Measurements from ENCODE around the gene MED7.
A peak's percentile ranks its signal among the peaks of the same experiment; 100 is the strongest.

The MED7 gene

DNA sequence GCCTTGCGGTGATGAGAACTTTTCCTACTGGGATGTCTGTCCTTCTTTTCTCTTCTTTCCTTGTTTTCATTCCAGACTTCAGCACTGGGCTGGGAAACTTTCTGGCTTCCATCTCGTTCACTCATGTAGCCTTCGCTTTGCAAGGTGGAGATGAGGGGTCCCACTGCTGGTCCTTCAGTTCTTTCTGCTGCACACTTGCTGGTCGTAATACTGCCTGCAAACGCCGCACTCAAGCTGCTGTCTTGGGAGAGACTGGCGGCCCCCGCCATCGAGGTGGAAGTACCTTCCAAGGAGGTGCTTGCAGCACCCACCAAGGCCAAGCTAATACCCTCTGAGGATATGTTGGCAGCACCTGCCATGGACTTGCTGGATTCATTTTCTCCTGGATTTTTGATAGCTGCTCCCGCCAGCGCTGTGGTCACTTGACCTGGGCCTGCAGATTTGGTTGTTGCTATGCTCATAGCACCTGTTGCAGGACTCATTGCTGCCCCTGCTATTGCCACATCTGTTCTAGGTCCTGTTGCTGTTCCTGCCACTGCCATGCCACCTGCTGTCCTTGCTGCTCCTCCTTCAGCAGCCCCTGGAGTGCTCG, 20.4 kb upstream of the MED7 start:
- DNase-seq = peak; percentile 19

DNA sequence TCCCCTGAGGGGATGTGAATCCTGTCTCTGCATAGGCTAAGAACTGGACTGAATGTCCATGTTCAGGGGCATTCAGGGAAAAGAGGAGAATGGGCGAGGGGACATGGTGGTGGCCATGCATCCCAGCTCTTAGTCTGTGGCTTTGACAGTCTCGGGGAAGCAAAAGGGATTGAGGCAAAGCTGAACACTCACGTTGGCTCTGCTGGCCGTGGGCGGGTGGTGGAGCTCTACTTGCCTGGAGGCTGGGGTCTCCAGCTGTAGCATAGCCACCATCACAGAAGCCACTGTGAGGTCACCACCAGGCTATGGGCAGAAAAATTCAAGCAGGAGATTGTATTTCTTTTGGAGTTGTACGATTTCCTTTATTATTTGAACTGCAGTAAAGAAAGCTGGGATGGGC, 19.3 kb upstream of the MED7 start:
- DNase-seq = peak; percentile 18

DNA sequence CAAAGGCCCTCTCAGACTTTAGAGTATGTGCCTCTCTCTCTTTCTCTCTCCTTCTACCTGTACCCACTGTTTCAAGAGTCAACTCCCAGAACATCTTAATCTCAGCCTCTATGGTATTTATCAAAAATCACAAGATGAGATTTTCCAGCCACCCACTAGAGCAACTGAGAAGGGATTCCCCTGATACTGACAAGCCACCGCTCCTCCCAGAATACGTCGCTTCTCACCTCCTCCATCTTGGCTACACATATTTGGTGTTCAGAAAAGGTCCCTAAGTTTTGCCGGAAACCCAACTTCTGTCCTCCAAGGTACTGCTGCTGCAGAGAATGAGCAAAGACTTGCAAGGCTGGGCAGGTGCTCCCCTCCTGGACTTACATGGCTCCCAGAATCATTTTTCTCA, 17.3 kb upstream of the MED7 start:
- DNase-seq = no peak

DNA sequence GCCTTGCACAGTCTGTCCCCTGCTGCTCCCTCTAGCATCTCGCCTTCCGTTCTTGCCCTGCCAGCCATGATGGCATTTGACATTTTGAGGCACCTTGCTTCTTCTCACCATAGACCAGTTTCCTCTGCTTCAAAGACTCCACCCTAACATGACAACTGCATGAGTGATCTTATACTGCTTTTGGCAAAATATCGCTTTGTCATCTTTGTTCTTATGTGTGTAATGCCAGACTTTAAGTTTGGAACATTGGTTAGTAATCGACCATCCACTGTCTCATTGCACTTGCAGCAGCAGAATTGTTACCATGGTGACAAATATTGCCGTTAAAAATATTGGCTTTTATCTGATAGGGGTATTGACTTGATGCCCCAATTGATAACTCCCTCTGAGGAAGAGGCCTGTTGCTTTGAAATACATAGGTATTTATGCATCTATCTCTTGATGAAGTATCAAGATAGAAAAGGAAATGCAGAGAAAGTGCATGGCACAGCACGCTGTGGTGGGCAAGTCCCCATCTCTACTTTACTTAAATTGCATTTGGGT, 16.6 kb upstream of the MED7 start:
- no peak for DNase-seq

DNA sequence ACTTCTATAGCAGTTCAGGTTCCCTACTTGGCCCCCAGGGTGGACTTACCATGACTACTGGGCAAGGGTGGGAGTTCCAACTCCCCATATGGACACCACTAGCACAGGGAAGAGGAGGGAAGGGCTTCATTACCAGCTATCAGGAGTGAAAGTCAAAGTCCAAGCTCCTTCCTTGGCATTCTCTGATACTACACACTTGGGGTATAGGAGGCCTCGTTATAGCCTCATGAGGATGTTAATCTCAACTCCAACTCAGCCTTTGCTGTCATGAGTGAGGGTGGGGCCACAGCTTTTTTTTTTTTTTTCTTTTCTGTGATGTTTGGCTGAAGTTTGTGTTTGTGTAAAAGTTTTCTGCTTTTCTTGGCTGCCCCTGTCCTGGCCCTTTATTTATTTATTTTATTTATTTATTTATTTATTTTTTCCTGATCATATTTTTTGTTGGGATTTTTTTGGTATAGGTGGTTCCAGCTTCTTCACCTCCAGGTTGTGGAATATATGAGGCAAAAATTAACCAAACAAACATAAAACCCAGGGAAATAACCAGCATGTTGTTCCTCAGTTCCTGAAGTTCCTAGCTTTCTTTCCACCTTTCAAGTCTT, 14.7 kb upstream of the MED7 start:
- DNase-seq = no peak

DNA sequence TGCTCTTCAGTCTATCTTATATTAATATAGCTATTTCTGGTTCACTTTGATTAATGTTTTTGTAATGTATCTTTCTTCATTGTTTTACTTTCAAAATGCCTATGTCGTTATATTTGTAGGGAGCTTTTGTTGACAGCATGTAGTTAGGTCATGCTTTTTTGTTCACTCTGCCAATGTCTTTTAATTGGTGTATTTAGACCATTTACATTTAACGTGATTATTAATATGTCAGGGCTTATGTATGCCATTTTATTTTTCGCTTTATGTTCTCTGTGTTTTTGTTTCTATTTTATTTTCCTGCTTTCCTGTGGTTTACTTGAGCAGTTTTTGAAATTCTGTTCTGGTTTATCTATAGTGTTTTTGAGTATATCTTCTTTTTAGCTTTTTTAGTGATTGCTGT, 12.6 kb upstream of the MED7 start:
- no peak for DNase-seq

DNA sequence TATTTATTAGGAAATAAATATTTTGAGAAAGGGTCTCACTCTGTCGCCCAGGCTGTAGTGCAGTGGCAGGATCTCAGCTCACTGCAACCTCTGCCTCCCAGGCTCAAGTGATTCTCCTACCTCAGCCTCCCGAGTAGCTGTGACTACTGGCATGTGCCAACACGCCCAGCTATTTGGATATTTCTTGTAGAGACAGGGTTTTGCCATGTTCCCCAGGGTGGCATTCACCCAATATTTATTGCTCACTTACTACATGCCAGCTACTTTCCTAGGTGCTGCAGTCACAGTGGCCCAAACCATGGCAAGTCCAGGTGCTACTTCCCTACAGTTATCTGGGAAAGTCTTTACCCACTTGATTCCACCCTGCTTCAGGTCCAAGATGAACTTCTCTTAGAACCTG, 8.3 kb upstream of the MED7 start:
- no peak for DNase-seq

DNA sequence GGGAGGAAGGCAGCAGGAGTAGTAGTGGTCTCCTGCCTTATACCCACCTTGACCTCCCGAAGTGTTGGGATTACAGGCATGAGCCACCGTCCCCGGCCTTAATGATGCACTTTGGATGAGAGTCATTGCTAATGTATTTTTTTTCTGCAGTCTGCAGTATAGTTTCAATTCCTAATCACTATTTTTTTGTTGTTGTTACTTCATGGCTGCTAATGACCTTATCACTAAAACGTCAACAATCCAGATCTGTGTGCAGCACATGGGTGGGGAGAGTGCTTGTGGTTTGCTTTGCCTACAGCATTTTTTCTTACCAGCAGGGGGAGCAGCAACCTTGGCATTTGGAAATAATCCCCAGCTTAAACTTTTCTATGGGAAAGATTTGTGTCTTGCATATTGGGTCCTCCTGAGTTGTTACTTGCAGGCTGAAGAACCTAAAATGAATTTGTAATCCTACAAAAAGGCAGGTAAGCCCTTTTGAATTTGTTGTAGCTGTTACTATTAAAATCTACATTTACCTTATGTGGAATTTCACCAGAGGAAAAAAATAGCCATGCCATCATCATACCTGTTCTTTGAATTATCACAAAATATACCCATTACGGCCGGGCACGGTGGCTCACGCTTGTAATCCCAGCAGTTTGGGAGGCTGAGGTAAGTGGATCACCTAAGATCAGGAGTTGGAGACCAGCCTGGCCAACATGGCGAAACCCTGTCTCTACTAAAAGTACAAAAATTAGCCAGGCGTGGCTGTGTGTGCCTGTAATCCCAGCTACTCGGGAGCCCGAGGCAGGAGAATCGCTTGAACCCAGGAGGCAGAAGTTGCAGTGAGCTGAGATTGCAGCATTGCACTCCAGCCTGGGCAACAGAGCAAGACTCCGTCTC, 6.3 kb upstream of the MED7 start:
- peak; percentile 72 for DNase-seq

DNA sequence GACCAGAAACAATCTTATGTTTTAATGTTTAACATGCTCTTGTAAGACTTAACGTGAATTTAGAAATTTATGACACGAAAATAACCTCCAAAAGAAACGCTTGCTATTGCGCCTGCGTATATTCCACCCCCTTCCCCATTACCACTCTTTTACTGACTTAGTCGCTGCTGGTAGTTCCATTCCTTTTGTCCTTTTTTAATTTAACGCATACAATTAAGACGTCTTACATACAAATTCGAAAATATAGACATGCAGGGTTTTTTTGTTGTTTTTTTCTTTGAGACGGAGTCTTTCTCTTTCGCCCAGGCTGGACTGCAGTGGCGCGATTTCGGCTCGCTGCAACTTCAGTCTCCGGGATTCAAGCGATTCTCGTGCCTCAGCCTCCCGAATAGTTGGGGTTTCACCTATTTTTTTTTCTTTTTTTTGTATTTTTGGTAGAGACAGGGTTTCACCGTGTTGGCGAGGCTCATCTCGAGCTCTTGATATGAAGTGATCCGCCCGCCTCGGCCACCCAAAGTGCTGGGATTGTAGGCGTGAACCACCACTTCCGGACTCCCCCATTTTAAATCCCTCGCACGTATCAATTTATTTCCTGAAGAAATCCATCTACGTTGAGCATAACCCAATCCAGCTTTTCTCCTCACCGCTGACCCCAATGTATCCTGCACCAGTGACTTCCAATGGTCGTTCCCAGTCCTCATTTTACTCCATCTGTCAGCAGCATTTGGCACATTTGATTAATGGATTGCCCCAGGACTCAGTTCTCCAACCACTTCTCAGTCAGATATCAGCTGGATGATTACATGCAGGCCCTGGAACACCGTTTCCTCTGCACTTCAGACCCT, 684 bp upstream of the MED7 start:
- peak; percentile 44 for DNase-seq

DNA sequence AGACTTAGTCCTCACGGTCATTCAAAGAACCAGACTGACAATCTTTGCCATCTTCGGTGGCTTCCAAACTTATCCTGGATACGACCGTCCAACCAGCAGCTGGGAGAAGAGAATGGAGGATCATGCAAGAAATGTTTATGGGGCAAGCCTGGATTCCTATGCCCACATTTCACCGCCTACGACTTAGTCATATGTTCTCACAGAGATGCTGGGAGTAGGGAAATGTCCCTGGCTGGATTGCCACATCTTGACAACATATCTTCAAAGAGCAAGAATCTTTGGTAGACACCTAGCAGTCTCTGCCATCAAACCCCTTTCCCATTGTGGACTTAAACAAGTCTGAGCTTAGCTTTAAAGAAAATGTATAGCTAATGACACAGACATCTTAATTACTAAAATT, 5.0 kb downstream of the MED7 start:
- DNase-seq = no peak

DNA sequence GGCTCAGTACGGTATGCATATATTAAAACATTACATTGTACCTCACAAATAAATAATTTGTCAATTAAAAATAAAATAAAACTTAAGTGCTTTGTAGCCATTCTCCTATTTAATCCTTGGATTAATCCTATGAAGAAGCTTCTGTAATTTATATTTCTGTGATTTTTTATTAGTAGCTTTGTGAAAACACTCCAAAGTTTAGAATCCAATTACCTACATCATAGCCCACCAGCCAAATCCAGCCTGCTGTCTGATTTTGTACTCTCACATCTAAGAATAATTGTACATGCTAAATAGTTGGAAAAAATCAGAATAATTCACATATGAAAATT, 10.4 kb downstream of the MED7 start:
- DNase-seq = no peak

DNA sequence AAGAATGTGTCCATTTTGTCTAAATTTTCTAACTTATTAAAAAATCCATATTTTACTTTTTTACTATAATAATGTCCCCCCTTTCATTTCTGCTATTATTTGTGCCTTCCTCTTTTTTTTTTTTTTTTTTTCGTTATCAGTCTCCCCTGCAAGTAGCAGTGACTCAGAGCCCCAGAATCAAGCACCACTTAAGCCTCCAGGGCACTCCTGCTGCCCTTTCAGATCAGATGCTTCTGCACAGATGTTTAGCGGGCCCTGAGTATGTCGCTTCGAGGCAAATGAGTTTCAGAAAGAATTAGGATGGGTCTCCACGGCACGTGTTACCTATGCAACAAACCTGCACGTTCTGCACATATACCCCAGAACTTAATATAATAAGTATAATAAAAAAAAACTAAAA, 11.7 kb downstream of the MED7 start:
- DNase-seq = no peak

DNA sequence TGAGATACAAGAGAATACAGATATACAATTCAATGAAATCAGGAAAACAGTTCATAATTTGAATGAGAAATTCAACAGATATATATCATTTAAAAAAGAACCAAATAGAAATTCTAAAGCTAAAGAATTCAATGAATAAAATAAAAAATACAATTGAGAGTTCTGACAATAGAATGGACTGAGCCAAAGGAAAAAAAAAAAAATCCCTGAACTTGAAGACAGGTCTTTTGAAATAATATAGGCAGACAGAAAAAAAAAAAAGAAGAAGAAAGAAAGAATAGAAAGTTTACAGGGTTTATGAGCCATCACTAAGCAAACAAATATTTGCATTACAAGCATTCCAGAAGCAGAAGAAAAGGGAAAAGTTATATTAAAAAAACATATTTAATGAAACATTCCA, 21.0 kb downstream of the MED7 start:
- no peak for DNase-seq

DNA sequence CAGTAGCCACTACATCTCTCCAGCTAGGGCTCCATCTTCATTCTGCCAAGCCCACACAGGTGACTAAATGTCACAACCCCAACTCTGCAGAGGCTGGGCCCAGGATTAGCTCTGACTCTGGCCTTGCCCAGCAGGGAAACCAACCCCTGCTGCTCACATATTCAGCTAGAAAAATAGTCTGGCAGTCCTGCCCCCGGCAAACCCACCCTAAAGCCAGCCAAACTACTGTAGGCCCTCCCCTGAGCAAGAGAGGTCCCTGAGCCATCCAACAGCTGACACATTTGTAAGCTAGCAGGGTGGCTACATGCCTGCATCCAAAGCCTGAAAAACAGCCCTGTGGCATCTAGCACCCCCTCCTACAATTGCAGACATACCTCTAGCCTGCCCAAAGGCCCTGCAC, 22.6 kb downstream of the MED7 start:
- no peak for DNase-seq

DNA sequence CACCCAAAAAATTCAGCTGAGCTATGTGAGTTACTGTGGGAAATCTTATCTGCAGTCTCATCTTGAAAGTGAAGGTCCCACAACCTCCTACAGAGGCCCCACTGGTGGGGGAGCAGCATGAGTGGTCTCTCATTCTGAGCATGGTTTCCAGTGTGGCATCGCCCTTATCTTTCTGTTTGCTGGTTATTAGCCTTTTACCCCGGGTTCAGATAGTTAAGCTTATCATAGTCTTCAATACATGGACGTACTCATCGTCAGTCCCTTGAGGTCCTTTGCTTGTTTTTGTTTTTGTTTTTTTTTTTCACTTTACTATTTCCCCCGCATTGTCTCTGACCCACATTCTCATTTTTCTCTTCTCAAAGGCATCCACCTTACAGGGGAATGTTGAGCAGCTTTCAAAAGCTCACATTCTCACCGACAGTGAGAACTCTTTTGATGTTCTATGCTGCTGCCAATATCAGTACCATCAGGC, 26.1 kb downstream of the MED7 start:
- DNase-seq = no peak

DNA sequence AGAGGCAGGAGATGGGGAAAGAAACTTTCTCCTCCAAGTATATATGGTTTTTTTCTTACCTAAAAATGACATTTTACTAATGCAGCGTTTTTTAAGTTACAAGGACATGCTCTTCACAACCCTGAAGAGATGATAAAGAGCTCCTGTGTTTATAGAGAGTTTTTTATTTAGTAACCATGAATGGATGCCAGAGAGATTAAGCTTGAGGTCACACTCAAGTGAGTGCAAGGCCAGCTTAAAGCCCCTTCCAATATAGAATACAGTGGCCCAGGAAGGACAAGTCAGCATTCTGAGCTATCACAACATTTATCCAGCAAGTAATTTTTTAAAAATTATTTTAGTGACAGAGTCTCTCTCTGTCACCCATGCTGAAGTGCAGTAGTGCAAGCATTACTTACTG, 27.2 kb downstream of the MED7 start:
- DNase-seq = no peak

DNA sequence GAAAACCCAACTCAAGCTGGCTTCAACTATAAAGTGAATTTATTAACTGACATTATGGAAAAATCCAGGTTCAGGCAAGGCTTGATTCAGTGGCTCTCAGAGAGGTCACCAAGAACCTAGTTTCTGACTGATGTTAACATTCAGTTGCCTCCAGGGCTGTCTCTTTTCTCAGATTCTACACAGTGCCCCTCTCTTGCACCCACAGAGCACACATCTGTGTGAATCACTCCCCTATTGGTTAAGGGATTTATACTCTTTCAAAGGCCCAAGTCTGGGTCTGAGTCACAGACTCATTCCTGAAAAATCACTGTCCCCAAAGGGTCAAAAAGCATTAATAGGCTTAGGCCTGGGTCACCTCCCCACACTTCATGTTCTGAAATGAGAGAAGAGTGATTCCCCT, 27.7 kb downstream of the MED7 start:
- no peak for DNase-seq

DNA sequence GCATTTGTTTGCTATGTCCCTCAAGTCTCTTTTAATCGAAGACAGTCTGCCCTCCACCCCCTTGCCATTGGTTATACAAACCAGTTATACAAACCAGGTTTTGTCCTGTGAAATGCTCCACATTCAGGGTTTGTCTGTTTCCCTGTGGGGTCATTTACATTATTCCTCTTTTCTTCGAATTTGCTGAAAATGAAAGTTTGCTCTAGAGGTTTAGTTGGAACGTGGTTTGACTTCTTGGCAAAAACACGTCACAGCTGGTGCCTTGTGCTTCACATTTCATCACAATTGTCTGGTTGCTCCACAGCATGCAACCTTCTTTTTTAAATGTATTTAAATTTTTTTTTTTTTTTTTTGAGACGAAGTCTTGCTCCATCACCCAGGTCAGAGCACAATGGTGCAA, 29.7 kb downstream of the MED7 start:
- DNase-seq = no peak

DNA sequence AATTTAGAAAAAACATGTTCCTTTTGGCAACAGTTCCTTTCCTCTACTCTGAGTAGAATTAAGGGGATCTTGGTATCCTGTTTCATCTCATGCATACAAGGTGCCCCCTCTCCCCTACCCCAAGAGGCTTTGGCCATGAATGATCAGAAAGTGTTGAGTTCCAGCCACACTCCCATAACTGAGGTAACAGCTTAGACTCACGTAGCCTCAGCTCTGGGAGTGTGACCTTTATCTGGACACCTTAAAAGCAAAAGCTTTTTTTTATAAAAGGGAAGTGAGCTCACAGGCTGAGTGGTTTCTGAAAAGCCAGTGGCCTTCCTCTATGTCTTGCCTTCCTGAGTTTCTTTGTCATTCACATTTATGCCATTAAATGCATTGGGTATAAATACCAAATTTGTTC, 32.9 kb downstream of the MED7 start:
- no peak for DNase-seq

DNA sequence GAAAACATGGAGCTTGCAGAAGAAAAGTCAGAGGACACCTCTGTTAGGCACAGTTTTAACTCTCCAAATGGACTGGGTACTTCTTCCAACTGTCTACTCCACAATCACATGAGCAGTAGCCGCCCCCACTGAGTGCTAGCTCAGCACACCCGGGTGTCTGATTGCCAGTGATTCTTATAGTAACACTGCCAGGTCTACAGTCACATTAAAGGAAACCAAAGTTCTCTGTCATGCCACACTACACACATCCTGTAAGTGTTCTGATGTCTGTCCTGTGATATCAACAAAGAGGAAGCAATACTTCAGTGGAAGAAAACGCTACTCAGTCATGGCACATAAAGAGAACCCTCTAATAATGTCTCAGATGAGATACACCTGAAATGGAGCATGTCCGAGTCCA, 33.7 kb downstream of the MED7 start, which contains the start of gene HAVCR2:
Gene HAVCR2, minus strand, starts transcription at position 69 of the 400 bp plus-strand sequence. Its CDS starts 61 bp downstream, at position 8.
- peak; percentile 48 for DNase-seq

DNA sequence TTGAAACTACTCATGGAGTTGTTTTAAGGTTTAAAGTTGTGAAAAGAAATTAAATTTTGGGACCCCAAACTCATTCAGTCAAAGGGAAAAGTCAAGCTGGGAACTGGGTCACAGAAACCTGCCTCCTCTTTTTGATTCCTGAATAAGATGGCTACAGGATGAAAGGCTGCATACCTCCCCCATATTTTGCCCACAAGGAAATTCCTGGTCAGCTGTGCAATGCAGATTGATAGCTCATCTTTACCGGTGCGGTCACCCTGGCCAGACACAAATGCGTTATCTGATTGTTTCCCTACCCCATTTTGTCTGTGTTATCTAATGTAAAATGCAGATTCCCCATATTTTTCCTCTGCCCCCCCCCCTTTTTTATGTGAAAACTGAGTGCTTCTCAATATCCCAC, 35.2 kb downstream of the MED7 start:
- DNase-seq = no peak

DNA sequence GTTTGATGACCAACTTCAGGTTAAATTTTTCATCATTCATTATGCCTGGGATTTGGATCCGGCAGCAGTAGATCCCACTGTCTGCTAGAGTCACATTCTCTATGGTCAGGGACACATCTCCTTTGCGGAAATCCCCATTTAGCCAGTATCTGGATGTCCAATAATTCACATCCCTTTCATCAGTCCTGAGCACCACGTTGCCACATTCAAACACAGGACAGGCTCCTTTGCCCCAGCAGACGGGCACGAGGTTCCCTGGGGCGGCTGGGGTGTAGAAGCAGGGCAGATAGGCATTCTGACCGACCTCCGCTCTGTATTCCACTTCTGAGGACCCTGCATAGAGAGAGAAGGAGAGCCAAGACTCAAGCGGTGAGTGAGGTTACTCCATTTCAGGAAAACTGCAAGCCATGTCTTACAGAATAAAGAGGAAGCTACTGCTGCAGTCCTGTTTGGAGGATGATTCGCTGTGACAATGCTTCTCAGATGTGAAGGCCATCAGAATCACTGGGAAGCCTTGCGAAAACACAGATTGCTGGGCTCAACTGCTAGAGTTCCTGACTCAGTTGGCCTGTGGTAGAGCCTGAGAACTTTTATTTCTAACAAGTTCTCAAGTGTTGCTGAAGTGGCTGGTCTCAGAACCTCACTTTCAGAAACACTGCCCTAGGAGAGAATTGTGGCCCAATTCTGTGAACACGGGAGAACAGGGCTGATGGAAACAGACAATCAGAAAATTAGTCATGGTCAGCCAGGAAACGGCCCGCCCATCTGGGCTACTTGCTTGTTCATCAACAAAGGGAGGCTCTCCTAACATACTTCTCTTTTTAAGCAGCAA, 35.8 kb downstream of the MED7 start:
- DNase-seq = peak; percentile 38

Measured in activated CD4-positive, CD25-positive, alpha-beta regulatory T cell treated with anti-CD3 and anti-CD28 coated beads, Interleukin-2, amount 50 U/mL, for 72 hours (primary cell).